Left ventricle myocardium superior (tissue), 1 donor: ENCODE measurements around the gene ASPA. TPM values are rescaled to one million over a fixed set of nuclear protein-coding genes. Genes with fewer than 3 reads are reported as not detected.
"Not testable (repeated sequence)": the region's sequence is repeated elsewhere in the genome, so short reads cannot be mapped to it uniquely, and the experiment has no call there.

Experiments used
- ATAC-seq: fragments of 200-7000 bp; cut with Tn5 transposase; one replicate; pipeline ENCODE4 v1.9.1; 2020; ENCODE audit warnings: mild to moderate bottlenecking, moderate library complexity
- DNase-seq: peaks from one replicate; pipeline ENCODE4 v3.0.0-alpha.2; 2020
- intact Hi-C: fragments of 100-400 bp; cut with micrococcal nuclease; formaldehyde crosslinking; loops from one replicate; pipeline ENCODE4 v1.11.0; 2022
- long read RNA-seq: library from polyadenylated mRNA; unstranded; transcript quantifications from one replicate; pipeline ENCODE4 v2.0.0, GENCODE V29; 2021
- total RNA-seq: library from RNA; stranded (reverse); fragmentation: NEBNext Ultra II Directional; extraction: Animal tissue kit (Norgen Biotek cat#: 25700); gene quantifications from one replicate; pipeline ENCODE4 v1.2.1, GENCODE V29; 2021
- donor health status: DM: no; HTN: yes; CAD: no; lungs with severe emphysema.

Gene ASPA
- 3.7 TPM for total RNA-seq
- long read RNA-seq, partial matches to known transcripts = 0 of 1 reads
- long read RNA-seq, other reads (novel, unspliced or antisense) = 1 of 1 reads

DNA sequence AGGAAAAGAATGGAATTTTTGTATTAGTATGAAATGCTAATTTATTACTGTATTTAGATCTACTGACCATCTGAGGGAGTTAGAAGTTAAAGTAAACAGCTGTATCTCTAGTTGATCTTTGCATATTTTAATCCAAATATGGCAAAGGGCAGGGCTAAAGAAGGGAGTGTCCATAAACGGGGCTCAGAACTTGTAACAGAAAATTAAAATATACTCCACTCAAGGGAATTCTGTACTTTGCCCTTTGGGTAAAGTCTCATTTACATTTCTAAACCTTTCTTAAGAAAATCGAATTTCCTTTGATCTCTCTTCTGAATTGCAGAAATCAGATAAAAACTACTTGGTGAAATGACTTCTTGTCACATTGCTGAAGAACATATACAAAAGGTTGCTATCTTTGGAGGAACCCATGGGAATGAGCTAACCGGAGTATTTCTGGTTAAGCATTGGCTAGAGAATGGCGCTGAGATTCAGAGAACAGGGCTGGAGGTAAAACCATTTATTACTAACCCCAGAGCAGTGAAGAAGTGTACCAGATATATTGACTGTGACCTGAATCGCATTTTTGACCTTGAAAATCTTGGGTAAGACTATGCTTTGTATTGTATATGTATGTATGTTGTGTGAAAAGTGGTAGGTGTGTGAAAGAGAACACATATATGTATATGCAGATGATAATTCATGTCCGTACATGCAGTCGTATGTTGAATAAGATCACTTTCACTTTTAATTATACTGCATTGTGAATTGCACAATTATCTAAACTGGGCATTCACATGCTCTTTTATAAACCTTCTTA, at the start of gene ASPA:
ASPA (plus strand) TSS at position 186 of the 799 bp plus-strand sequence; CDS start at position 349, 163 bp downstream.
- intact Hi-C loops = no loop called here
- peak; percentile 71 for ATAC-seq

GRCh38 chr17:3433215-3433614, 42.6 kb upstream of the ASPA start:
- ATAC-seq, intact Hi-C loops: not testable (repeated sequence)

More for the DNA sequence above, at the start of gene ASPA:
- no peak for DNase-seq

GRCh38 chr17:3433741-3434140, 42.1 kb upstream of the ASPA start, which contains the start of gene OR1E2:
OR1E2 (minus strand) TSS chr17:3433841; CDS start chr17:3433841, 0 bp downstream.
- DNase-seq (no peak), ATAC-seq (no peak)
- intact Hi-C loops = no loop called here

More at GRCh38 chr17:3433215-3433614, 42.6 kb upstream of the ASPA start:
- DNase-seq = peak; percentile 37

DNA sequence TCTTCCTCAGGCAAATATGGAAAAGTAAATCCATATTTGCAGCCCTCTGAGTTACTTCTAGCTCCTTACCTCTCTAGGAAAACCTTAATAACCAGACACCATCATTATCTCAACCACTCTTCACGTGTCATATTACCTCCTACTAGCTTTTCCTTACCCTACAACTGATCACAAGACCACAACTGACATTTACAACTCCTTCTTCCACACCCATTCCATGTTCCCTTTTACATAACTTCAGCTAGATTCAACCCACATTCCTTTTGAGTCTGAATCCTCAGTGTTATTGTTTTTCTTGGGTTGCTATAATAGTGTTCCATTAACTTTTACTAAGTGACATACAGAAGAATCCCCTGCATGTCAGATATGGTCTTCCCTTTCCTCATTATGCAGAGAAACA, 37.4 kb upstream of the ASPA start:
- DNase-seq = no peak
- intact Hi-C loops = no loop called here

GRCh38 chr17:3440451-3440850, 35.3 kb upstream of the ASPA start:
- intact Hi-C loops = no loop called here
- DNase-seq (no peak), ATAC-seq (no peak)

More for the DNA sequence above, 37.4 kb upstream of the ASPA start:
- no peak for ATAC-seq

- no peak for DNase-seq
- no peak for ATAC-seq
Observed at GRCh38 chr17:3447625-3448024, 28.2 kb upstream of the ASPA start.

GRCh38 chr17:3448059-3448665, 27.6 kb upstream of the ASPA start:
- intact Hi-C loops = no loop called here
- DNase-seq (no peak), ATAC-seq (no peak)

More at GRCh38 chr17:3447625-3448024, 28.2 kb upstream of the ASPA start:
- intact Hi-C loops = no loop called here

DNA sequence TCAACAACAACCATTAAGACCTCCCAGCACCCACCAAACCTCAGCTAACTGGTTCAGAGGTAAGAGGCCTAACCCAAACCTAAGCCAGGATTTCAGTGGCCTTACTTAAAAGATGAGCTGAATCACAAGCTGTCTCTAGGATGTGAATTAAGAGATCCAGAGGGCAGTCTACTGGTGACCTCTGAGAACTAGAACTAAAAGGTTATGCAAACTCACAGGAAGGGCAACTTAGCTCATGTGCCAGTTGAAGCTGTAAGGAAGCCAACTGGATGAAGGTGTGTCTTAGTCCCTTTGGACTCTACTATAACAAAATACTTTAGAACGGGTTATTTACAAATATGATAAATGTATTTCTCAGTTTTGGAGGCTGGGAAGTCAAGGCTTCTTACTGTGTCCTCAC, 9.4 kb upstream of the ASPA start:
- intact Hi-C loops, DNase-seq: not testable (repeated sequence)

GRCh38 chr17:3469529-3469928, 6.3 kb upstream of the ASPA start:
- intact Hi-C loops = no loop called here
- DNase-seq (no peak), ATAC-seq (no peak)

More for the DNA sequence above, 9.4 kb upstream of the ASPA start:
- not testable (repeated sequence) for ATAC-seq

DNA sequence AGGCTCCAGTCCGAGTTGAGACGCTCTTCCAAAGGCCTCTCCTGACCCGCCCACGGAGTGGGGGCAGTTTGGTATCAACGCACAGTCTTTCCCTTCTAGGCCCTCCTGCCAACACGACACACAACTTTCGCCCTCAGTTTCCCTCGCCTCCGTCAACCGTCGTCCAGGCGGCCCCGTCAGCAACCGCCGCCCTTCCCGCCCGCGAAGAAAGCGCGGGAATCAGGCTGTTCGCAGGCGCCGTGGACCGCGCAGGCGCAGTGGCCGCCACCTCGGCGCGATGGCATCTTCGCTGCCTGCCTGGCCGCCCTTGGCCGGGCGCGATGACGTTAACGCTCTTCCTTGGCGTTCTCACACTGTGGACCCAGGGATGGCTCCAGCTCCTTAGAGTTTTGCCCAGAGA, 4.2 kb upstream of the ASPA start, which contains the start of gene SPATA22:
SPATA22 (minus strand) TSS at position 221 of the 400 bp plus-strand sequence. CDS start 2,494 bp downstream, outside the sequence.
- DNase-seq = no peak
- intact Hi-C loops = no loop called here
- ATAC-seq = no peak

GRCh38 chr17:3472137-3472536, 3.7 kb upstream of the ASPA start:
- ATAC-seq (no peak), DNase-seq (no peak)
- intact Hi-C loops = no loop called here

- intact Hi-C loops = no loop called here
- DNase-seq = no peak
- ATAC-seq = no peak
Observed at GRCh38 chr17:3474212-3474611, 1.6 kb upstream of the ASPA start.

GRCh38 chr17:3475251-3475685, 529 bp upstream of the ASPA start:
- DNase-seq (no peak), ATAC-seq (peak; percentile 48)
- intact Hi-C loops = no loop called here

GRCh38 chr17:3479988-3480387, 4.2 kb downstream of the ASPA start:
- no peak for ATAC-seq
- intact Hi-C loops = no loop called here
- DNase-seq = no peak

DNA sequence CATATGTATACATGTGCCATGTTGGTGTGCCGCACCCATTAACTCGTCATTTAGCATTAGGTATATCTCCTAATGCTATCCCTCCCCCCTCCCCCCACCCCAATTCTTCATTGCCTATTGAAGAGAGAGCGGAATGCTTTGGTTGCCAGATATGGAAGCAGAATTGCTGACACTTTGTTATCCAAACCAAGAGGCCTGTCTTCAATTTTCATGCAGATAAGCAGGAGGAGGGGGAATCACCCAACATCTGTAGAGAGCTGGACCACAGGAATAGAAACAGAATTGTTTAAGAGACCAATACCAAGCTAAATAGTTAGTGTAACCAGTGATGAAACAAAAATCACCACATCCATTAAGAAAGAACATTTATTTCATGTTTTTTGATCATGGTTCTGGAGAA, 7.1 kb downstream of the ASPA start:
- intact Hi-C loops = no loop called here

DNA sequence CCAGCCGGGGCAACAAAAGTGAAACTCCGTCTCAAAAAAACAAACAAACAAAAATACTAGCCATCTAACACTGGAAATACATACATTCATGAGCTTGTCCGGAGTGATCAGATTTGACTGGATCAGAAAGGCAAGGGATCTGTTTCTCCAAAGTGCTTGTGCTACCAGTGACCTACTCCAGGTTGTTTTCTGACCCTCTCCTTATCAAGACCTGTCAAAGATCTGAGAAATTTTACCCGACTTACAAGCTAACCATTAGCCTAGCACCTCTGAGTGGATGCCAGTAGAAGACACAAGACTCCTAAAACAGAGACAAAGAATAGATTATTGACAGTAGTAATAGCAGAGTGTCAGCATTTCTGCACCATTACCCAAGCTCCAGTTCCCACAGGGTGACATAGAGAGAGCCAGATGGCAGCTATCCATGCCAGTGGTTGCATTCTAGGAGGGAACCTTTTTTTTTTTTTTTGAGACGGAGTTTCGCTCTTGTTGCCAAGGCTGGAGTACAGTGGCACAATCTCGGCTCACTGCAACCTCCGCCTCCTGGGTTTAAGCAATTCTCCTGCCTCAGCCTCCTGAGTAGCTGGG, 9.8 kb downstream of the ASPA start:
- intact Hi-C loops = no loop called here
- no peak for DNase-seq
- ATAC-seq = no peak

More for the DNA sequence above, 7.1 kb downstream of the ASPA start:
- ATAC-seq (no peak), DNase-seq (no peak)

DNA sequence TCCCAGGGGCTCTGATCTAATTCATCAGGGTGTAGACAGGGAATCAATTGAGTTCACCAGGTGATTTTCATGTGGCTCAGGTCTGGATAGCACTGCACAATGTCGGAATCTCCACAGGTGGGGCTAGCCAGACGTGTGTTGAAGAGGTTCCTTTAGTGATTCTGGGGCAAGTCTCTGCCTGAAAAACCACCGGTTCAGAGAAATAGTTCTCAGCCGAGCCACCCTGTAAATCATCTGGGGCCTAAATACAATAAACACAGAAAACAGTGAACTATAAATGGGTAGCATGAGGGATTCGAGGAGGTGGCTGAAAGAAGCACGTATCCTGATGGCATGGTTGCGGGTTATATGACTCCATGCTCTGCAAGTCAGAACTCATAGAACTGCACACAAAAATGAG, 21.3 kb downstream of the ASPA start:
- no peak for ATAC-seq
- DNase-seq = no peak
- intact Hi-C loops = no loop called here

DNA sequence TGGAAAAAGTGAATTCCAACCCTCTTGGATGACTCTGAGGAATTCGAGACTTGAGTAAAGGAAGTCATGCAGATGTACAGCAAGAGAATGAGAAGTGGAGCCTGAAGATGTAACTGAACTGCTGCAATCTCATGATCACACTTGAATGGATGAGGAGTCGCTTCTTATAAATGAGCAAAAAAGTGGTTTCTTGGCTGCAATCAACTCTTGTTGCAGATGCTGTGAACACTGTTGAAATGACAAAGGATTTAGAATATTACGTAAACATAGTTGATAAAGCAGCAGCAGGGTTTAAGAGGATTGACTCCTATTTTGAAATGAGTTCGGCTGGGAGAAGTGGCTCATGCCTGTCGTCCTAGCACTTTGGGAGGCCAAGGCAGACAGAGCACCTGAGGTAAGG, 25.5 kb downstream of the ASPA start:
- intact Hi-C loops = no loop called here
- no peak for ATAC-seq
- no peak for DNase-seq

DNA sequence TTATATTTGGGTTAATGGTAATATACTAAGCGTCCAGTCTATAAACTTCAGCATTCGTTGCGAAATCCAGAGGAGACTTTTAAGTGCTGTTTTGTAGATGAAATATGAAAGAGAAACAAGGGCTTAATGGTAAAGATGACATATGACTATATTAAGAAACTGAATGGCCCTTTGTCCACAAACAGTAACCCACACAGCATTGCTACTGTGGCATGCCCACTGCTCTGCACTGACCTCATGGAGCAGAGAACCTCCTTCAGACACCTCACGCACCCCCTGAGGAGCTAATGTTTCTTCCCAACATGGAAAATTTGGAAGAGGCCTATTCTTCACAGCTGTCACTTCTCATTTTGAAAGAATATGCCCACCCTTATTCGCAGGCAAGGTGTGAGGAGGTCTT, 26.7 kb downstream of the ASPA start:
- intact Hi-C loops = no loop called here
- ATAC-seq = no peak
- DNase-seq = no peak

GRCh38 chr17:3503285-3503684, 27.5 kb downstream of the ASPA start:
- intact Hi-C loops = no loop called here
- no peak for DNase-seq
- ATAC-seq = no peak
